KG1 (cell line): ENCODE measurements around the gene ZC3H15.
A peak's percentile ranks its signal among the peaks of the same experiment; 100 is the strongest.
"Not testable (repeated sequence)": the region's sequence is repeated elsewhere in the genome, so short reads cannot be mapped to it uniquely, and the experiment has no call there.

Source experiments
- DNase-seq: peaks from one replicate; lab custom pipeline; 2025; lab: John Stamatoyannopoulos, UW

ZC3H15 gene

DNA sequence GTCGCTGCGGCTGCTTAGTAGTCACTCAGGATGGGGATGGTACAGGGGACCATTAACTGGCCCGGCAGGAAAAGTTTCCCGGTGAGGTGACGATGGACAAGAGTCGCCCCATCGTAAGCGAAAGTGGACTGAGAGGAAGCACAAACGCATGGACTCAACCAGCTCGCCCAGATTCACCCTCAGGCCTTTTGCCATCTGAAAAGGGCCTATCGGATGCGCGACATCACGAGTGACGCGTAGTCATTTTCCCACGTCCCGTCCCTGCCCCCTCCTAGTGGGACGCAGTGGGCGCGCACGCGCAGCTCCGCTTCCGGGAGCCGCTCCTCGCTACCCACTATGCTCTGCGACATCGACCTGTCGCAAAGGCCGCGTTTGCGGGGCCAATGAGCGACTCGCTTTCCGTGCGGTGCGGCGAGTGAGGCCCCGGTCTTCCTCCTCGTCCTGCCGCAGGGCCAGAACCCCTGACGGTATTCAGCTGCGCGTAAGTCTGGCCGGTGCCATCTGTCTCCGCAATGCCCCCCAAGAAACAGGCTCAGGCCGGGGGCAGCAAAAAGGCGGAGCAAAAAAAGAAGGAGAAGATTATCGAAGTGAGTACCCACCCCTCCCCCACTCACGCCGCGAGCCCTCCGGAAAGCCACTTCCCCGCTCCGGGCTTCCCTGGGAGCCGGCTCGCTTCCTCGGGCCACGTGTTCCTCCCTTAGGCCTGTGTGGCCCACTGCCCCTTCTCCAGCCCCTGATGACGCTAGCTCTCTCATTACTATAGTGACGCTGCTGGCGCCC lies at the start of gene ZC3H15:
TSS of gene ZC3H15 (plus strand) at position 390 of the 780 bp plus-strand sequence. CDS start at position 513, 123 bp downstream.
- peak; percentile 96 for DNase-seq

DNA sequence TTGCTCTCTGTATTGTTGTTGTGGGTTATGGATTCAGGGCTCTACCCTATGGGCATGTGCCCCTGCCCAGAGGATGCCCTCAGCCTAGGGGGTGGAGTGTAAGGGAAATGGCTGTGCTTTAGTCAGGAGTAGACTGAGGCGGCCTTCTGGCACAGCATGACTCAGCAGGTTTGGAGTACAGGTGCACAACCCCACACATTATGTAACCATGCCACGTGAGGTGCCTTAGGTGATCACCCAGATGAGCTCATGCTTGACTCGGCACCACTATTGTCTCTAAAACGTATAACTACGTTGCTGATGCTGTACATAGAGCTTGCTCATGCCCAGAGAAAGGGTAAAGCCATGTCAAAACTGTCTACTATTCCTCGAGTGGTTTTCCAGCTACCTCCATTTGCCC lies 48.3 kb upstream of the ZC3H15 start:
- DNase-seq = no peak

DNA sequence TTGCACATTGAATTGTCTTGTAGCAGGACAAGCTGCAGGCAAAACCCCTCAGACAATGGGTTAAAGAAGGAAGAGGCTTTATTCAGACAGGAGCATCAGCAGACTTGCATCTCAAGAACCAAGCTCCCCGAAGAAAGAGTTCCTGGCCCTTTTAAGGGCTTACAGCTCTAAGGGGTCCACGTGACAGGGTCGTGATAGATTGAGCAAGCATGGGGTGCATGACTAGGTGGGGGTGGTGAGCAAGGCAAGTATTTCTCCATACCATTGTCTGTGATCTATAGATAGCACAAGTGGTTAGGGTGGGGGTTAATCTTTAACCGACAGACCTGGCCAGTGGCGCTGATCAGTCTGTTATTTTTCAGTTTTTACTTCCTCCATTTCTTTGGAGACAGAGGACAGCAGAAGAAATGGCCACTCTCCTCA lies 46.4 kb upstream of the ZC3H15 start:
- DNase-seq = not testable (repeated sequence)

DNA sequence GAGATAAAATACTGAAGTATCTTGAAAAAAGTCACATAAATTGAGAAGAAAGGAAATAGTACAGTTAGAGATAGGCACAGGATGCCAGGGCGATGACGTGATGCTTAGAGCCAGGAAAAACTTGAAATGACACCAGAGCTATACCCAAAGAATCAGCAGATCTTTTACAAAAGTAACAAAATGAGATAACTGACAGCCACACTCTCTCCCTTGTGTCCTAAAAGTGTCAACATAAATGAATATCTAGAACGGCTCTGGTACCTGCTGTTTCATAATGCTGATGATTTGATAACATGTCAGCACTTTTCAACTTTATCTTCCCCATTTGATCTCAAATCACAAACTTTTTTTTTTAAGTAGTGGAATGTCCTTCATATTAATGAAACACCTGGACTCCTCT lies 45.6 kb upstream of the ZC3H15 start:
- DNase-seq = no peak

DNA sequence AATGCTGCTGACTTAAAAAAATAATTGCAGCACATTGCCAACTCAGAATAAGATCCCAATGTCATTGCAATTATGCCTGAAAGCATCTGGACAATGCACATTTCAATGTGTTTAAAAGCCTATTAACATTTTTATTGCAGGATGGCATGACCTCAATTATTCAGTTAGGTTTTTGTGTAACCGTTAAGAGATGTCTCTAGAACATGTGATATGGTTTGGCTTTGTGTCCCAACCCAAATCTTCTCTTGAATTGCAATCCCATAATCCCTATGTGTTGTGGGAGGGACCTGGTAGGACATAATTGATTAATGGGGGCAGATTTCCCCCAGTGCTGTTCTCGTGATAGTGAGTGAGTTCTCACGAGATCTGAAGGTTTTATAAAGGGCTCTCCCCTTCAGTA lies 43.2 kb upstream of the ZC3H15 start:
- no peak for DNase-seq

- no peak for DNase-seq
Measured at GRCh38 chr2:186443851-186444250, 42.2 kb upstream of the ZC3H15 start.

- DNase-seq = no peak
Measured at GRCh38 chr2:186445506-186445905, 40.6 kb upstream of the ZC3H15 start.

DNA sequence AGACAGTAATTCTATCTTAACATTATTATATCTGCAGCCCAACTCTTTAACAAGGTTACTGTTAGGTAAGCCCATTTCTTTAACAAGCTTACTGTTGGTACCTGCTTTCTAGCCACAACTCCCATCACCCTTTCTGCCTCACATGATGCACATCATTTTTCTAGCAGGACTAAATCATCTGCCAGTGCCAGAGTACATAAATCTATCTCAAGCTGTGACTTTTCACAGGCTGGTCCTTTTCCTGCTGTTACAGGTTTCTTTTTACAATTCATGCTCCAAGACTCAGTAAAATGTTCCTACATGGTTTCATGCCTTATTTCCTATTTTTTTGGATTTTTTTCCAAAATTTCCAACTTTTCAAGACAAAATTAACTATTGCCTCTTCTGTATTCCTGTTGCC lies 30.4 kb upstream of the ZC3H15 start:
- DNase-seq = no peak

DNA sequence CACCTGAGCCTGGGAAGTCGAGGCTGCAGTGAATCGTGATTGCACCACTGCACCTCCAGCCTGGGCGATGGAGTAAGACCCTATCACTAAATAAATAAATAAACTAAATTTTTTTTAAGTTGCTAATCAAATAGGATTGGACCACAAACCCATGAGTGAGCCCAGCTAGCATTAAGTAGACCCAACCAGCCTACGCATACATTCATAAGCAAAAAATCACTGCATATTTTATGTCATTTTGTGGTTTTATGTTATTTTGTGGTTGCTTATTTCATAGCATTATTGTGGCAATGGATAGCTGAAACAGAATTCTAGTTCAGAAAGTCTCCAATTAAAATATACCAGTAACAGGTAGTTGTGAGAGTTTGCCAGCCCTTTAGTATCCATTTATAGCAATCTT lies 29.1 kb upstream of the ZC3H15 start:
- DNase-seq = no peak

DNA sequence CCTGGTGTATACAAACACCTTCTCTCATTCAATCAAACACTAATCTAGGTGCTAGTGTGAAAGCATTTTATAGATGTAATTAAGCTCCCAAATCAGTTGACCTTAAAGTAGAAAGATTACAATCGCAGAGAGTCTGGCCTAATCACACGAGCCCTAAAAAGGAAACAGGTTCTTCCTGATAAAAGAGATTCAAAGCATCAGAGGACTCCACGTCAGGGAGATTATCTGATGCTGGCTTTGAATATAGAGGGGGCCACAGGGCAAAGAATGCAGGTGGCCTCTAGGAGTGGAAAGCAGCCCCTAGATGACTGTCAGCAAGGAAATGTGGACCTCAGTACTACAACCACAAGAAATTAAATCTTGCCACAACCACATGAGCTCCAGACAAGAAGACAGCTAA lies 28.2 kb upstream of the ZC3H15 start:
- DNase-seq = no peak

- no peak for DNase-seq
Measured at GRCh38 chr2:186459009-186459408, 27.1 kb upstream of the ZC3H15 start.

DNA sequence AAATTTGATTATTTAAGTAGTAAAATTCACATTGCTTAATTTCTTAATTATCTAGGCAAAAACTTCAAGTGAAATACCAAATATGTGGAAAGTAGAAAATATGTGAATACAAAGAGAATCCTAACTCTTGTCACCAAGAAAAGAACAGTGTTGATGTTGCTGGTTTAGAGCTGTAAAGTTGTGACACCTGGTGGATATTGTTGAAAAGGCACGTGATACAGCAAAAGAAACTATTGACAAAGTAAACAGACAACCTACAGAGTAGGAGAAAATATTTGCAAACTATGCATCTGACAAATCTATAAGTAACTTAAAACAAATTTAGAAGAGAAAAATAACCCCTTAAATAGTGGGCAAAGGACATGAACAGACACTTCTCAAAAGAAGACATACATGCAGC lies 25.6 kb upstream of the ZC3H15 start:
- no peak for DNase-seq

- DNase-seq = no peak
Measured at GRCh38 chr2:186466743-186467142, 19.3 kb upstream of the ZC3H15 start.

GRCh38 chr2:186467421-186467820 lies 18.6 kb upstream of the ZC3H15 start:
- DNase-seq = no peak

GRCh38 chr2:186472722-186473493 lies 13.2 kb upstream of the ZC3H15 start:
- DNase-seq = not testable (repeated sequence)

DNA sequence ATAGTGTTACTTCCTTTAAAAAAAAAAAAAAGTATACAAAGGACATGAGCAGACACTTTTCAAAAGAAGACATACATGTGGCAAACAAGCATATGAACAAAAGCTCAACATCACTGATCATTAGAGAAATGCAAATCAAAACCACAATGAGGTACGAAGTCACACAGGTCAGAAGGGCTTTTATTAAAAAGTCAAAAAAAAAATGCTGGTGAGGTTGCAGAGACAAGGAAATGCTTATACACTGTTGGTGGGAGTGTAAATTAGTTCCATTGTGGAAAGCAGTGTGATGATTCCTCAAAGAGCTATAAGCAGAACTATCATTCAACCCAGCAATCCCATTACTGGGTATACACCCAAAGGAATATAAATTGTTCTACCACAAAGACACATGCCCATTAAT lies 11.8 kb upstream of the ZC3H15 start:
- DNase-seq = not testable (repeated sequence)

- DNase-seq = no peak
Measured at GRCh38 chr2:186477790-186478189, 8.3 kb upstream of the ZC3H15 start.

- DNase-seq = no peak
Measured at GRCh38 chr2:186480991-186481390, 5.1 kb upstream of the ZC3H15 start.

- DNase-seq = peak; percentile 16
Measured at GRCh38 chr2:186484062-186484735, 1.9 kb upstream of the ZC3H15 start.

DNA sequence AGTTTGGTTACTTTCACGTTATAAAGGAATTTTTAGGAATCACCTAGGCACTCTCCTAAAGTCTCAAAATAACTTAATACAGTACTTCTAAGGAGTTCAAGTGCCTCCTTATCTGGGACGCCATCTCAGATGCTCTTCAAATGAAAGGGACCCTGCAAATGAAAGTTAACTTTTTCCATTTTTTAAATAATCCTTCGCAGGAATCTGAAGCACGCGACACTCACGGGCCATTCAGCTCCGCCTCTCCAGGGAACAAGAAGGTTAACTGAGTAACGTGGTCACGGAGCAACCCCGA lies 537 bp upstream of the ZC3H15 start:
- no peak for DNase-seq

DNA sequence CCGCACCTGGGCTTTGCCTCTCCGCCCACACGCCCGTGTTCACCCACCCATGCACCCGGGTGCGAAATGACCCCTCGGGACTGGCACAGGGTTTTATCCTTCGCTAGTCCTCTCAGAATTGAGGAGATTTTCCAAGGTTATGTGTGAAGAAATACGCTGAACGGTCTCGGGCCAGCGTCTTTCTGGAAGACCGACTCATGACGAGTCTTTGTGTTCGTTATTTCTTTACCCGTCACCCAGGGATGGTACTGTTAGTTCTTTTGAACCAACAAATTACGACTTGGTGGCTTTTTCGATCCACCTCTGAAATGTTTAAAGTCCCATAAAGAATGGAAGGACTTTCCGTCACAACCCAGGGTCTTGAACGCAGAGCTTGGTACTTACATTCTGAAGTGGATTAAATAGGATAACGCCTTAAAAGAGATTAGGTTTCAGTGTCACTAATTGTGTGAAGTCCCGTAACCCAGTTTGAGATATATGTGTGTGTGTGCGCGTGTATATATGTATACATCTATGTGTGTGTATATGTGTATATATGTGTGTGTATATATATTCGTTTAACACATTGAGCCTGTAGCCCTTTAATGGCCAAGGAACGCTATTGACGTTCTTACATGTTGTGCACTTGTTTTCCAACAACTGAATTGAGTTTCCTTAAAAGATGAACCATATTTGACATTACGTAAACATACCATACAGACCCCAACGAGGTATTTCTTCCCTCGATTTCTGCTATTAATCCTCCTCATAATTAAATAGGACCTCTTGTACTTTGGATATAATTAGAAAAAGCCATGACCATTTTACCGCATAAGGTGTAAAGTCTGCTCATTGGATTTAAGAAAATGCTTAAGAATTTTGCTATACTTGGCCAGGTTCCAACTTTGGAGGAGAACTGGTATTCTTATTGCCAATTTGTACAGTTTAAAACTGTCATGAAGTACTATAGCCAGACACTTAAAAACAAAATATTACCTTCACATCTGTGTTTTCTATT lies 889 bp downstream of the ZC3H15 start:
- DNase-seq = peak; percentile 62
